ENCODE data around the gene VPS33B. TPM values are rescaled to one million over a fixed set of nuclear protein-coding genes. Genes with fewer than 3 reads are reported as not detected.
A peak's percentile ranks its signal among the peaks of the same experiment; 100 is the strongest.

The VPS33B gene
- total and polyA plus RNA-seq, 8 donors: 4.2 to 18.9 (median 6.2) TPM

GRCh38 chr15:91039996-91040395 lies 17.6 kb upstream of the VPS33B start:
- intact Hi-C loops (cut with DNase I): loop anchor here in 1 of 3 donors (5.0 kb wide), 1 partner anchor 83 kb away; no protein-coding TSS in a partner anchor
- no peaks in the 10 kb centered on the region for H3K27me3 ChIP-seq
- no peak for TF ChIP-seq CTCF (IDR thresholded peaks at IDR 0.05)
- no peaks in the 10 kb centered on the region for H3K36me3 ChIP-seq
- no peak overlapping the region for H3K4me3 ChIP-seq
- WGBS, 2 donors: 71 to 80% methylated on average over 3 of the region's 3 CpGs
- no peaks in the 10 kb centered on the region for H3K9me3 ChIP-seq
- H3K4me1 ChIP-seq: no peaks in the 10 kb centered on the region
- H3K27ac ChIP-seq: no peak overlapping the region
- no peak for DNase-seq
- no peak for ATAC-seq
- no peak for FAIRE-seq

GRCh38 chr15:91032919-91033803 lies 10.8 kb upstream of the VPS33B start:
- no peaks in the 10 kb centered on the region for H3K36me3 ChIP-seq
- intact Hi-C loops (cut with DNase I): loop anchor here in 1 of 3 donors (5.0 kb wide), 1 partner anchor 76 kb away; no protein-coding TSS in a partner anchor
- peak overlapping the region; percentile 58 to 73 (median 67) for H3K27ac ChIP-seq
- H3K27me3 ChIP-seq: no peaks in the 10 kb centered on the region
- H3K9me3 ChIP-seq: no peaks in the 10 kb centered on the region
- H3K4me1 ChIP-seq: no peaks in the 10 kb centered on the region
- WGBS, 2 donors: 14 to 19% methylated on average over 12 of the region's 12 CpGs
- ATAC-seq (peak; percentile 89 to 96 (median 94)), FAIRE-seq (no peak), DNase-seq (peak; percentile 90 to 98 (median 94))
- peak overlapping the region; percentile 34 to 52 (median 39) for H3K4me3 ChIP-seq
- peak; percentile 81 to 93 (median 87) for TF ChIP-seq CTCF (IDR thresholded peaks at IDR 0.05)

- intact Hi-C loops (cut with DNase I): loop anchor here in 1 of 3 donors (5.0 kb wide), 1 partner anchor 74 kb away; no protein-coding TSS in a partner anchor
- WGBS, 2 donors: 35 to 41% methylated on average over 10 of the region's 10 CpGs
- no peak for TF ChIP-seq CTCF (IDR thresholded peaks at IDR 0.05)
- H3K9me3 ChIP-seq: no peaks in the 10 kb centered on the region
- FAIRE-seq: no peak
- no peaks in the 10 kb centered on the region for H3K27me3 ChIP-seq
- H3K27ac ChIP-seq: no peak overlapping the region
- no peaks in the 10 kb centered on the region for H3K36me3 ChIP-seq
- DNase-seq: peak in 2 of 6 donors; percentile 30 to 44
- H3K4me3 ChIP-seq: peak overlapping the region in 3 of 4 donors; percentile 34 to 52 (median 43)
- H3K4me1 ChIP-seq: no peaks in the 10 kb centered on the region
- ATAC-seq: peak; percentile 21 to 42 (median 38)
Measured at GRCh38 chr15:91031796-91032195, 9.4 kb upstream of the VPS33B start.

- Histone ChIP-seq H3K4me1 (peaks cover 0 to 5% (median 0%) of the 10 kb centered on the region in 3 donors), H3K36me3 (no peaks in the 10 kb centered on the region), H3K4me3 (no peak overlapping the region), H3K27me3 (no peaks in the 10 kb centered on the region), H3K27ac (no peak overlapping the region), H3K9me3 (no peaks in the 10 kb centered on the region)
- no peak for DNase-seq
- no peak for TF ChIP-seq CTCF (IDR thresholded peaks at IDR 0.05)
- 43 to 56% methylated on average over 1 of the region's 1 CpG for WGBS, 2 donors
- FAIRE-seq: no peak
- ATAC-seq: no peak
- intact Hi-C loops (cut with DNase I): no loop called here
Measured at GRCh38 chr15:91027677-91028076, 5.3 kb upstream of the VPS33B start.

GRCh38 chr15:91023720-91024119 lies 1.3 kb upstream of the VPS33B start:
- ATAC-seq (no peak), DNase-seq (no peak), FAIRE-seq (no peak)
- Histone ChIP-seq H3K9me3 (no peaks in the 10 kb centered on the region), H3K4me1 (peaks cover 3 to 18% (median 8%) of the 10 kb centered on the region in 3 donors), H3K4me3 (no peak overlapping the region), H3K27ac (no peak overlapping the region), H3K27me3 (no peaks in the 10 kb centered on the region), H3K36me3 (no peaks in the 10 kb centered on the region)
- 73 to 81% methylated on average over 7 of the region's 7 CpGs for WGBS, 2 donors
- intact Hi-C loops (cut with DNase I): no loop called here
- no peak for TF ChIP-seq CTCF (IDR thresholded peaks at IDR 0.05)
